Right ventricle myocardium superior (tissue), 1 donor: ENCODE results near the gene HTD2. TPM values are rescaled to one million over a fixed set of nuclear protein-coding genes. Genes with fewer than 3 reads are reported as not detected.
"Not testable (repeated sequence)": the region's sequence is repeated elsewhere in the genome, so short reads cannot be mapped to it uniquely, and the experiment has no call there.

Experiments
- ATAC-seq: fragments of 200-7000 bp; cut with Tn5 transposase; one replicate; pipeline ENCODE4 v1.9.1; 2020; ENCODE audit warnings: mild to moderate bottlenecking; ENCODE audit not compliant: poor library complexity
- DNase-seq: peaks from one replicate; pipeline ENCODE4 v3.0.0-alpha.2; 2020
- intact Hi-C: fragments of 100-400 bp; cut with DNase I; formaldehyde crosslinking; loops from one replicate; pipeline ENCODE4 v1.11.2; 2022
- total RNA-seq: library from RNA; stranded (reverse); fragmentation: NEBNext Ultra II Directional; extraction: Animal tissue kit (Norgen Biotek cat#: 25700); gene quantifications from one replicate; pipeline ENCODE4 v1.2.1, GENCODE V29; 2021
- donor health status: DM: no; HTN: yes; CAD: no; lungs with severe emphysema.

HTD2 gene
- total RNA-seq, 1 donor from 2014 or later, result 12.0 TPM

DNA sequence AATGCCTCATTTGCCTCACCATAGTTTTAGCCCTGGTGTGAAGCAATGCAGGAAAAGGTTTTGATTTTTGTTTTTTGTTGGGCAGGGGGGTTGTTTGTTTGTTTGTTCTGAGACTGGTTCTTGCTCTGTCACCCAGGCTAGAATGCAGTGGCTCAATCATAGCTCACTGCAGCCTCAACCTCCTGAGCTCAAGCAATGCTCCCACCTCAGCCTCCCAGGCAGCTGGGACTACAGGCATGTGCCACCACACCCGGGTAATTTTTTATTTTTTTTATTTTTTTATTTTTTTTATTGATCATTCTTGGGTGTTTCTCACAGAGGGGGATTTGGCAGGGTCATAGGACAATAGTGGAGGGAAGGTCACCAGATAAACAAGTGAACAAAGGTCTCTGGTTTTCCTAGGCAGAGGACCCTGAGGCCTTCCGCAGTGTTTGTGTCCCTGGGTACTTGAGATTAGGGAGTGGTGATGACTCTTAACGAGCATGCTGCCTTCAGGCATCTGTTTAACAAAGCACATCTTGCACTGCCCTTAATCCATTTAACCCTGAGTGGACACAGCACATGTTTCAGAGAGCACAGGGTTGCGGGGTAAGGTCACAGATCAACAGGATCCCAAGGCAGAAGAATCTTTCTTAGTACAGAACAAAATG lies 17.2 kb upstream of the HTD2 start:
- DNase-seq, ATAC-seq: not testable (repeated sequence)
- intact Hi-C loops, result loop anchor here (10.0 kb wide), 1 partner anchor 54 kb away; the partner anchor contains the start of gene ABHD6

DNA sequence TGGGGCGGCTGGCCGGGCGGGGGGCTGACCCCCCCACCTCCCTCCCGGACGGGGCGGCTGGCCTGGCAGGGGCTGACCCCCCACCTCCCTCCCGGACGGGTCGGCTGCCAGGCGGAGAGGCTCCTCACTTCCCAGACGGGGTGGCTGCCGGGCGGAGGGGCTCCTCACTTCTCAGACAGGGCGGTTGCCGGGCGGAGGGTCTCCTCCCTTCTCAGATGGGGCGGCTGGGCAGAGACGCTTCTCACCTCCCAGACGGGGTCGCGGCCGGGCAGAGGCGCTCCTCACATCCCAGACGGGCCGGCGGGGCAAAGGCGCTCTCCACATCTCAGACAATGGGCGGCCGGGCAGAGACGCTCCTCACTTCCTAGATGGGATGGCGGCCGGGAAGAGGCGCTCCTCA lies 15.9 kb upstream of the HTD2 start:
- DNase-seq, ATAC-seq, intact Hi-C loops: not testable (repeated sequence)

- intact Hi-C loops, result no loop called here
- ATAC-seq (no peak), DNase-seq (no peak)
These were observed 14.5 kb upstream of the HTD2 start for GRCh38 chr3:58291671-58292338.

DNA sequence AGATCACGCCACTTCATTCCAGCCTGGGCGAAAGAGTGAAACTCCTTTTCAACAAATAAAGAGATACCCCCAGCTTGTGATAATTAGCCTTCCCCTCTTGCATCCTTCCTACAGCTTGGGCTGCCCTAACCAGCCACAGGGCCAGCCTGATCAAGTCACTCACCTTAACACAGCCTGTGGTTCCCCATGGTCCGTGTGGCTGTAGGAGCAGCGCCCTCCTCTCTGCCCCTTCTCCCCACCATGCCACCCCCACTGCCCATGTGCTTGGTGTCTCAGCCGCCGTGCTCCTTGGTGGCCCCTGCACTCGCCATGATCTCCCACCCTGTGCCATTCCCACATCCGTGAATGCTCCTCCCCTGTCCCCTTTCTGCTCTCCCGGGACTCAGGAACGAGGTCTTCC lies 13.5 kb upstream of the HTD2 start:
- DNase-seq (no peak), ATAC-seq (no peak)
- intact Hi-C loops, result no loop called here

DNA sequence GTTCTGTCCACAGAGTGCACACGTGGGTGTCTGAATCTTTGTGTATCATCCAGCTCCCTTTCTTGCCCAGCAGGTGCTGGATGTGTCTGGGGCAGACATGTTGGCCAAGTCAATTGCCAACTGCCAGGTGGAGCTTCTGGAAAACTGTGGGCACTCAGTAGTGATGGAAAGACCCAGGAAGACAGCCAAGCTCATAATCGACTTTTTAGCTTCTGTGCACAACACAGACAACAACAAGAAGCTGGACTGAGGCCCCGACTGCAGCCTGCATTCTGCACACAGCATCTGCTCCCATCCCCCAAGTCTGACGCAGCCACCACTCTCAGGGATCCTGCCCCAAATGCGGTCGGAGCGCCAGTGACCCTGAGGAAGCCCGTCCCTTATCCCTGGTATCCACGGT lies 12.8 kb upstream of the HTD2 start:
- DNase-seq, result no peak
- no peak for ATAC-seq
- intact Hi-C loops, result no loop called here

DNA sequence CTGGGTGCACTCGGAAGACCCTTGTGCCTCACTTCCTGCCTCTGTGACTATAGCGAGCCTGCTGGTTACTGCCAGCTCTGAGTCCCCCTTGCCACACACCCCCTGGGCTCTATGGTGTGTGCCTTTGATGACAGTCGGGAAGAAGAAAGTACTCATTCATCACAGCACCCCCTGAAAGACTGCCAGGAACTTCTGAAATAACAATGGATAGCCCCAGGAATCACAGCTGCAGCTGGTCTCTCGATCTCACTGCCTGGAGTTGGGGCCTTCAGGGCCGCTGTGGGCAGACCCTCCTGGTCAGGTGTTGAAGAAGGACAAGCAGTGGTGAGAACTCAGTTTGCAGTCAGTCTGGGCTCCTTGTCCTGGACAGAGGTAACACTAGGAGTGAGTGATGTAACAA lies 10.1 kb upstream of the HTD2 start:
- intact Hi-C loops, result no loop called here
- DNase-seq (no peak), ATAC-seq (no peak)

DNA sequence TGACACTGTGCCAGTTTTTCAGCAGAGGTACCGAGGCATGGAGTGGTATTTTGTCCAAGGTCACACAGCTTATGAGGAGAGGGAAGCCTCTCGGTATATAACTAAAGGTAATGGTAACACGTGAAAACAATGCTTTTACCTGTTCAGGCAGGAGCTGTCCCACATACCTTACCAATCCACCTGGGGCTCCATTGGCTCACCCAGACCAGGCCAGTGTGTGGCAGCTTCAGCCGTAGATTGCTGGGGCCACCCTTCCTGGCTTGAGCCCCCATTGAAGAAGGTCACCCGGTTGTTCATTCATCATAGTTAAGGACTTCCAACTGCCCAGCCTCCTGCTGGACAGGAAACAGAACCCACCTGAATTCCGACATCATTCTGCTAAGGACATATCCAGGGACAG lies 9.5 kb upstream of the HTD2 start:
- DNase-seq (no peak), ATAC-seq (no peak)
- intact Hi-C loops, result no loop called here

DNA sequence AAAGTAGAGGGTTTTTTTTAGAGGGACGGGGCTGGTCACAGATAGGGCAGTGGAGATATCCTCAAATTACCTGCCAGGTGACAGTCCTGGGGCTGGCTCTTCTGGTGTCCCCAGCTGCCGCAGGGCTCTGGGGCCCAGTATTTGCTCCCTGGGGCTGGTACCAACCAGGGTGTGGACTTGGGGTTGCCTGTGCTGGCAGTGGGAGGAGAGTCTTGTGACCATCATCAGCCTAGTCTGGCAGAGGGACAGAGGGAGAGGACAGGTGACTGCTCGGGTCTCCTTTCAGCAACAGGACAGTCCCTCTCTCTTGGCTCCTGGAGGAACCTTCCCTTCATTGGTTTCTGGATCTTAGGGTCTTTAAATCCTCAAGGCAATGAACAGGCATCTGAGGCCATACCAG lies 8.1 kb upstream of the HTD2 start:
- peak; percentile 24 for ATAC-seq

GRCh38 chr3:58299075-58299474 lies 7.2 kb upstream of the HTD2 start:
- DNase-seq, result no peak
- no peak for ATAC-seq
- intact Hi-C loops, result no loop called here

More for the DNA sequence above, 8.1 kb upstream of the HTD2 start:
- DNase-seq, result no peak
- intact Hi-C loops, result no loop called here

DNA sequence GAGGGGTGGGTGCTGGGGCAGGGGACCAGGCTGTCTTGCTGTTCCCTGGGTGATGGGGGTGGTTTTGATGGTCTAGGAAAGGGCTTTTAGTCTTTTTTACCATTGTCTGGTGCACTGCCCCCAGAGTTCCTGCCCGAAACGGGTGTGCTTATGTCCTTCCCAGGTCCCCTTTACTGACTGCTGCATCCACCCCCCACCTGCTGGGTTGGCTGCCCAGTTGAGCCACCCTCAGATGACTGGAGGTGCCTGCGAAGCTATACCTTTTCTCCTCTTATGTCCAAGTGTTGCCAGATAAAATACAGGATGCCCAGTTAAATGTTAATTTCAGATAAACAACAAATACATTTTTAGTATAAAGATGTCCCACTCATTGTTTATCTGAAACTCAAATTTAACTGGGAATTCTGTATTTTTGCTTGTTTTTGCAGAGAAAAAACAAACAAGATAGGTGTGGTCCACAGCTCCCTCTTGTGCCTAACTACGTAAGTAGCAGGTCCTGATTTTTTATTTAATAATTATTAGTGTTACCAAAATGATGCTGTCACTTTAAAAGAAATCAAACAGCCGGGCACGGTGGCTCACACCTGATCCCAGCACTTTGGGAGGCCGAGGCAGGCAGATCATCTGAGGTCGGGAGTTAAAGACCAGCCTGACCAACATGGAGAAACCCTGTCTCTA lies 6.3 kb upstream of the HTD2 start:
- intact Hi-C loops, result loop anchor here (2.0 kb wide), 1 partner anchor 113 kb away; no protein-coding TSS in a partner anchor
- ATAC-seq (no peak), DNase-seq (no peak)

GRCh38 chr3:58307639-58308215 lies 1.4 kb downstream of the HTD2 start:
- ATAC-seq (no peak), DNase-seq (no peak)
- intact Hi-C loops, result no loop called here

DNA sequence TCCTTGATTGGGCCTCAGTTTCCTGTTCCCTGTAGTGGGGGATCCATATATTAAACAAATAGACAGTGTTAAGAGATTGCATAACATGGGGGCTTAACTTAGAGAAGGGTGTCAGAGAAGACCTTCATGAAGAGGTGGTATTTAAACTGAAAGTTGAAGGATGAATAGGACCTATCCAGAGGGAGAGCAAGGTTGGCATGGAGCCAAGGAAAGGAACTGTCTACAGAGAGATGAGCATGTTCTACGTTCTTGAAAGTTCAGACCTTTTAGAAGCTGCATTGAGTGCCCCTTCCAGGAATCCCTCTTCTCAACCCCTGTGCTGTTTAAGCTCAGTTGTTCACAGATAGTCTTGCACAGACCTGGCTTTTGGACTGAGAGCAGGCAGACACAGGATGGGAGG lies 2.4 kb downstream of the HTD2 start:
- ATAC-seq (no peak), DNase-seq (no peak)
- intact Hi-C loops, result no loop called here

GRCh38 chr3:58317811-58318210 lies 11.5 kb downstream of the HTD2 start:
- intact Hi-C loops, result no loop called here
- DNase-seq (no peak), ATAC-seq (no peak)

DNA sequence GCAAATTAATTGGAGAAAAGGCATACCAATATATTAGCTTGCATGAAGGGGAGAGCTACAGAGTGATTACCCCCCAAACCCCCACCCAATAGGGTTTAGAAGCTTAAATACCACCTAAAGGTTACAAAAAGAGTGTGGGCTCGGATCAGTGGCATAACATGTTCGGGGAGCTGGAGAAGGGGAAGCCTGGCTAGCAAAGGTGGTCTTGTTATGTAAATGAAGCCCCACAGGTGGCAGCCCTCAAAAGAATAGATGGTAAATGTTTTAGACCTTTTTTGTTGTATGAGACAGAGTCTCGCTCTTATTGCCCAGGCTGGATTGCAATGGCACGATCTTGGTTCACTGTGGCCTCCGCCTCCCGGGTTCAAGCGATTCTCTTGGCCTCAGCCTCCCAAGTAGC lies 15.5 kb downstream of the HTD2 start:
- ATAC-seq (no peak), DNase-seq (no peak)
- intact Hi-C loops, result no loop called here

- ATAC-seq, result no peak
- intact Hi-C loops, result no loop called here
- DNase-seq, result no peak
These were observed 16.5 kb downstream of the HTD2 start for GRCh38 chr3:58322793-58323192.

DNA sequence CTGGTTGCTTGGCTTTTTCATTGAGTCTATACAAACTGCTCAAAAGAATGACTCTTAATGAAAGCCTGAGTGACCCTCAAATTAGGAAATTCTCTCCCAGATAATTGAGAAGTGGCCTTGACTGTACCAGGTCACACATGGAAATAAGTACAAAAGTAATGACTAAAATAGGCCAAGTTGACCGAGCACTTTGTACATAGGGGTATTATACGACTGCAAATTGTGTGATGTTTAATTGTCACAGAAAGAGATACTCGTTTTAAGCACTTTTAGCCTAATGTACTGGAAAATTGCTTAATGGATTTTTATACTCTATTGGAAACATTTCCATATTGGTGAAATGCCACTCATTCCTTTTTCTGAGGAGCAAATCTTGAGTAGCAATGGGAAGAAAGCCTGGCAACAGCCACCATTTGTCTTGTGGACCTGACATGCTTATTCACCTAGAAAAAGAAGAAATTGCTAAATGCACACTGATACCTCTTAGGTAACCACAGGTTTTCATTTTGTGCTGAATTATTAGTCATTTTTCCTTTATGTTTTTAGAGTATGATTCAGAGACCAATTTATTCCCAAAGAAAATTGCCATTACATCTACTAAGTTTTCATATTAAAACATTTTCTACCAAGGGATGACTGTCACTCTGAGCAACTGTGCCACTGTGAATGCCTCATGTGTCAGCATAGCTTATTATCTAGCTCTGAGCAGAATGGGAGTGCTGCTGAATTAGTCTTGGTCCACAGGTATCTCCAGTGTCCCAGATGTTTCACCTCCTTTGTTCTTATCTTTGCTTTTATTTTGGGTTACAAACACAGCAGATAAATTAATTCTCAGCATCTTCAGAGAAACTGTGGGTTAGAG lies 17.4 kb downstream of the HTD2 start:
- ATAC-seq (no peak), DNase-seq (no peak)
- intact Hi-C loops, result no loop called here

DNA sequence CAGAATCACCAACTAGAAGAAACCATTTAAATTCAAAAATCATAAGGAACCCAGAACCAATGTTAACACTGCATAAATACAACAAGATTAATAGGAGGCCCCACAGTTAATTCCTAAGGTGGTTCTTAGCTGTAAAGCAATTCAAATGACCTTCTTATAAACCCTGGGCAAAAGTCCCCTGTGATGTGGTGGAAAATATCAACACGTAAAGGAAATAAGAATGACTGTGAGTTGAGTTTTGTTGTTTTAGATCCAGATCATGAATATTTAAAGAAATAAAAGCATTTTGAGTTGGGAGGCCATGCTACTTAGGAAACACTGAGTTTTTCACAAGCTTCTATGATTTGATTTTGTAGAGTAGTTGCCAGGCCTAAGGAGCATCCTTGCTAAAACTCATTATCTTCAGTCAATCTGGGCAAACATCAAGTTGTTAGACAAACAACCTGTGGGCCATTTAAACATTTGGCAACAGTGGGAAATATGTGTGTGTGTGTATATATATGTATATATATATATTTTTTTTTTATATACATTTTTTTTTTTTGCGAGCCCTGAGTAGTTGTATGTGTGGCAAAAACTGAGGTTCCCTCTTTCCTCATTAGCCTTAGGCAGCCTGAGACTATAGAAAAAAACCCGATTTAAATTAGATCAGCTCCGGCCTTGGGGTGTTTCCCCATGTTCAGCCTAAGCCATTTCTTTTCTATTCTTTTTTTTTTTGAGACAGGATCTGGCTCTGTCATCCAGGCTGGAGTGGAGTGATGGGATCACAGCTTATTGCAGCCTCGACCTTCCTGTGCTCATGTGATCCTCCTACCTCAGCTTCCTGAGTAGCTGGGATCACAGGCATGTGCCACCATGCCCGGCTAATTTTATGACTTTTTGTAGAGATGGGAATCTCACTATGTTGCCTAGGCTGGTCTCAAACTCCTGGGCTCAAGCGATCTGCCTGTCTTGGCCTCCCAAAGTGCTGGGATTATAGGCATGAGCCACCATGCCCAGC lies 18.4 kb downstream of the HTD2 start:
- DNase-seq (no peak), ATAC-seq (no peak)
- intact Hi-C loops, result no loop called here

GRCh38 chr3:58325525-58325992 lies 19.2 kb downstream of the HTD2 start:
- intact Hi-C loops, result no loop called here
- DNase-seq (no peak), ATAC-seq (no peak)
